Gastrocnemius medialis (tissue), 4 donors: ENCODE results near the gene TMEM168.

Experiments
- CTCF ChIP-seq, 5 experiments: fragments of 450-650 bp in 3 of 5; fragments of 200-600 bp in 2 of 5; sonication (generic) in 2 of 5; IDR thresholded peaks in 4 of 5; conservative IDR thresholded peaks in 1 of 5; 1 replicate in 4 of 5; 2 replicates in 1 of 5; pipeline ENCODE4 v1.5.1; 2016 to 2019; ENCODE audit warnings: antibody characterized with exemption in 5 of 5, mild to moderate bottlenecking in 3 of 5, moderate library complexity in 3 of 5
- POLR2A ChIP-seq, 2 donors: fragments of 450-650 bp; IDR thresholded peaks; one replicate each; pipeline ENCODE4 v1.6.1; 2017; ENCODE audit warnings: antibody characterized with exemption in 2 of 2, mild to moderate bottlenecking in 2 of 2, moderate library complexity in 2 of 2

- TF ChIP-seq POLR2A (IDR thresholded peaks at IDR 0.05) (no peak), CTCF (IDR thresholded peaks at IDR 0.05 in 4 of 5, conservative IDR thresholded peaks at IDR 0.05 in 1 of 5) (no peak)
These were observed 7.7 kb downstream of the TMEM168 start for GRCh38 chr7:112782498-112782897.
